HCT116 (cell line): ENCODE measurements around the gene ZNF784.

Source experiments
- ATF3 ChIP-seq: IDR thresholded peaks from 2 replicates; pipeline ENCODE4 v1.6.1; 2012
- CTCF ChIP-seq, 3 experiments: fragments of 200-600 bp in 1 of 3; sonication (generic) in 1 of 3; IDR thresholded peaks in 2 of 3; conservative IDR thresholded peaks in 1 of 3; 2 replicates each; pipeline ENCODE4 v1.5.1; 2012 to 2017; ENCODE audit warnings: low read depth in 2 of 3, low read length in 2 of 3, antibody characterized with exemption in 1 of 3, borderline replicate concordance in 1 of 3, control low read depth in 1 of 3, mild to moderate bottlenecking in 1 of 3, mixed read lengths in 1 of 3, mixed run types in 1 of 3, moderate library complexity in 1 of 3; ENCODE audit not compliant: insufficient read depth in 1 of 3

DNA sequence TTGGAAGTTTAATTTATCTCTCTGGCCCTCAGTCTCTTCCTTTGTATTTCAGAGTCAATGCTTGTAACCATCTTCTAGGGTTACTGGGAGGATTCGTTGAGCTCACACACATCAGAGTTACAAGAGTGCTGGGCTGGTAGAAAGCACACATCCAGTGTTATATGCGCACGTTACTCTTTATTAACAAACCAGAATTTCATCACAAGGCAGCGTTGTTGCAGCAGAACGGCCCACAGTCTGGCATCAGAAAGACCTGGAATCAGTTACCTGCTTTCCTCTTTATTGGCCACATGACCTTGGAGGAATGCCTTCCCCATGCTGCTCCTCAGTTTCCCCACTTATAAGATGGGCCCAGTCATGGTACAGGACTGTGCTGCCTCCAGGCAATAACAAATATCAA is 15.0 kb downstream of the ZNF784 start:
- no peak for TF ChIP-seq CTCF (IDR thresholded peaks at IDR 0.05 in 2 of 3, conservative IDR thresholded peaks at IDR 0.05 in 1 of 3; ENCODE audit: borderline replicate concordance in 1 of 3, insufficient read depth in 1 of 3, low read depth in 2 of 3, low read length in 2 of 3)
- TF ChIP-seq ATF3: no peak
